ENCODE data around the gene DNM1.
A peak's percentile ranks its signal among the peaks of the same experiment; 100 is the strongest.
"Not testable (repeated sequence)": the region's sequence is repeated elsewhere in the genome, so short reads cannot be mapped to it uniquely, and the experiment has no call there.

Gene DNM1

GRCh38 chr9:128224877-128225276 lies 21.7 kb downstream of the DNM1 start:
- DNase-seq (ENCODE audit: low read depth in 2 of 2), result no peak

GRCh38 chr9:128225770-128226411 lies 22.7 kb downstream of the DNM1 start:
- no peak for DNase-seq (ENCODE audit: low read depth in 2 of 2)

GRCh38 chr9:128226412-128226801 lies 23.2 kb downstream of the DNM1 start:
- DNase-seq (ENCODE audit: low read depth in 2 of 2), result no peak

- DNase-seq (ENCODE audit: low read depth in 2 of 2), result not testable (repeated sequence)
Measured at GRCh38 chr9:128230897-128231296, 27.7 kb downstream of the DNM1 start.

GRCh38 chr9:128231638-128232527 lies 28.7 kb downstream of the DNM1 start:
- no peak for DNase-seq (ENCODE audit: low read depth in 2 of 2)

GRCh38 chr9:128232528-128233428 lies 29.6 kb downstream of the DNM1 start:
- DNase-seq (ENCODE audit: low read depth in 2 of 2), result no peak

GRCh38 chr9:128233817-128234406 lies 30.7 kb downstream of the DNM1 start:
- no peak for DNase-seq (ENCODE audit: low read depth in 2 of 2)

- DNase-seq (ENCODE audit: low read depth in 2 of 2), result no peak
Measured at GRCh38 chr9:128242124-128242523, 38.9 kb downstream of the DNM1 start.

- DNase-seq (ENCODE audit: low read depth in 2 of 2), result no peak
Measured at GRCh38 chr9:128242828-128243214, 39.6 kb downstream of the DNM1 start.

GRCh38 chr9:128243215-128244018 lies 40.2 kb downstream of the DNM1 start:
- DNase-seq (ENCODE audit: low read depth in 2 of 2), result no peak

- DNase-seq (ENCODE audit: low read depth in 2 of 2), result no peak
Measured at GRCh38 chr9:128244091-128244836, 41.1 kb downstream of the DNM1 start.

GRCh38 chr9:128244837-128245231 lies 41.7 kb downstream of the DNM1 start:
- no peak for DNase-seq (ENCODE audit: low read depth in 2 of 2)

- no peak for DNase-seq (ENCODE audit: low read depth in 2 of 2)
Measured at GRCh38 chr9:128245421-128246151, 42.4 kb downstream of the DNM1 start.

- DNase-seq (ENCODE audit: low read depth in 2 of 2), result no peak
Measured at GRCh38 chr9:128246471-128246870, 43.3 kb downstream of the DNM1 start.

- DNase-seq (ENCODE audit: low read depth in 2 of 2), result no peak
Measured at GRCh38 chr9:128247226-128247803, 44.1 kb downstream of the DNM1 start.

GRCh38 chr9:128249558-128249907 lies 46.4 kb downstream of the DNM1 start:
- no peak for DNase-seq (ENCODE audit: low read depth in 2 of 2)

GRCh38 chr9:128249908-128250838 lies 47.0 kb downstream of the DNM1 start:
- DNase-seq (ENCODE audit: low read depth in 2 of 2), result peak; percentile 96 to 100
